ENCODE measurements around the gene CRYBA2.
A peak's percentile ranks its signal among the peaks of the same experiment; 100 is the strongest.

GRCh38 chr2:219003267-219003634 lies 10.0 kb upstream of the CRYBA2 start:
- no peak for TF ChIP-seq POLR2A (IDR thresholded peaks at IDR 0.05)
- TF ChIP-seq, protein P1, sequence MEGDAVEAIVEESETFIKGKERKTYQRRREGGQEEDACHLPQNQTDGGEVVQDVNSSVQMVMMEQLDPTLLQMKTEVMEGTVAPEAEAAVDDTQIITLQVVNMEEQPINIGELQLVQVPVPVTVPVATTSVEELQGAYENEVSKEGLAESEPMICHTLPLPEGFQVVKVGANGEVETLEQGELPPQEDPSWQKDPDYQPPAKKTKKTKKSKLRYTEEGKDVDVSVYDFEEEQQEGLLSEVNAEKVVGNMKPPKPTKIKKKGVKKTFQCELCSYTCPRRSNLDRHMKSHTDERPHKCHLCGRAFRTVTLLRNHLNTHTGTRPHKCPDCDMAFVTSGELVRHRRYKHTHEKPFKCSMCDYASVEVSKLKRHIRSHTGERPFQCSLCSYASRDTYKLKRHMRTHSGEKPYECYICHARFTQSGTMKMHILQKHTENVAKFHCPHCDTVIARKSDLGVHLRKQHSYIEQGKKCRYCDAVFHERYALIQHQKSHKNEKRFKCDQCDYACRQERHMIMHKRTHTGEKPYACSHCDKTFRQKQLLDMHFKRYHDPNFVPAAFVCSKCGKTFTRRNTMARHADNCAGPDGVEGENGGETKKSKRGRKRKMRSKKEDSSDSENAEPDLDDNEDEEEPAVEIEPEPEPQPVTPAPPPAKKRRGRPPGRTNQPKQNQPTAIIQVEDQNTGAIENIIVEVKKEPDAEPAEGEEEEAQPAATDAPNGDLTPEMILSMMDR (IDR thresholded peaks at IDR 0.05), result peak in 1 of 4 experiments; percentile 14
